Occipital lobe (tissue), 2 donors: Measurements from ENCODE around the gene OR2T2. TPM values are rescaled to one million over a fixed set of nuclear protein-coding genes. Genes with fewer than 3 reads are reported as not detected.
"Not testable (repeated sequence)": the region's sequence is repeated elsewhere in the genome, so short reads cannot be mapped to it uniquely, and the experiment has no call there.

Experiments used
- DNase-seq: peaks from one replicate; lab custom pipeline; 2025; lab: John Stamatoyannopoulos, UW
- total RNA-seq: library from RNA; depleted of rRNA; stranded (reverse); fragments of >200 nt; gene quantifications from one replicate; pipeline ENCODE4 v1.2.3, GENCODE V29; 2014

Gene OR2T2
- total RNA-seq, 1 donor from 2014 or later: not detected

- DNase-seq: not testable (repeated sequence)
Measured at GRCh38 chr1:248450466-248451145, 5.2 kb downstream of the OR2T2 start.

GRCh38 chr1:248453619-248454018 lies 8.2 kb downstream of the OR2T2 start:
- DNase-seq: not testable (repeated sequence)

GRCh38 chr1:248455045-248455444 lies 9.6 kb downstream of the OR2T2 start:
- DNase-seq: not testable (repeated sequence)

- DNase-seq: not testable (repeated sequence)
Measured at GRCh38 chr1:248456635-248457034, 11.2 kb downstream of the OR2T2 start.

GRCh38 chr1:248459117-248459516 lies 13.7 kb downstream of the OR2T2 start:
- DNase-seq: not testable (repeated sequence)

- DNase-seq: no peak
Measured at GRCh38 chr1:248471154-248471553, 25.7 kb downstream of the OR2T2 start.

- DNase-seq: not testable (repeated sequence)
Measured at GRCh38 chr1:248472111-248472510, 26.7 kb downstream of the OR2T2 start.

GRCh38 chr1:248473051-248473450 lies 27.6 kb downstream of the OR2T2 start, which contains the start of gene OR2T3:
TSS of gene OR2T3 (plus strand) at chr1:248473351. CDS start at chr1:248473351, 0 bp downstream.
- not testable (repeated sequence) for DNase-seq

GRCh38 chr1:248475660-248476059 lies 30.2 kb downstream of the OR2T2 start:
- DNase-seq: not testable (repeated sequence)

GRCh38 chr1:248481686-248482579 lies 36.5 kb downstream of the OR2T2 start:
- not testable (repeated sequence) for DNase-seq

- not testable (repeated sequence) for DNase-seq
Measured at GRCh38 chr1:248488289-248488688, 42.9 kb downstream of the OR2T2 start, which contains the start of gene OR2T5. TSS of gene OR2T5 (plus strand) at chr1:248488589. CDS start at chr1:248488589, 0 bp downstream.

GRCh38 chr1:248496661-248497060 lies 51.2 kb downstream of the OR2T2 start:
- not testable (repeated sequence) for DNase-seq

GRCh38 chr1:248500305-248501035 lies 55.0 kb downstream of the OR2T2 start:
- not testable (repeated sequence) for DNase-seq

Other genes with a start within 250 kb of the OR2T2 start
- gene OR2M3, start 248.4 kb upstream of the OR2T2 start, total RNA-seq: 0.16 TPM
- gene OR2M4, start 214.2 kb upstream of the OR2T2 start, total RNA-seq: 0.31 TPM
- gene OR2T33, start 167.7 kb upstream of the OR2T2 start, total RNA-seq: not detected
- not detected for gene OR2T12, start 142.2 kb upstream of the OR2T2 start, total RNA-seq
- gene OR2M7, start 121.1 kb upstream of the OR2T2 start, total RNA-seq: not detected
- not detected for gene OR14C36, start 96.9 kb upstream of the OR2T2 start, total RNA-seq
- gene OR2T4, start 84.0 kb upstream of the OR2T2 start, total RNA-seq: not detected
- 0.31 TPM for gene OR2T6, start 69.9 kb upstream of the OR2T2 start, total RNA-seq
- not detected for gene OR2T1, start 42.6 kb upstream of the OR2T2 start, total RNA-seq
- not detected for gene OR2T3, start 27.7 kb downstream of the OR2T2 start, total RNA-seq
- not detected for gene OR2T5, start 43.0 kb downstream of the OR2T2 start, total RNA-seq
- not detected for gene OR2G6, start 62.4 kb downstream of the OR2T2 start, total RNA-seq
- not detected for gene OR2T29, start 117.1 kb downstream of the OR2T2 start, total RNA-seq
- gene OR2T34, start 129.1 kb downstream of the OR2T2 start, total RNA-seq: not detected
- not detected for gene OR2T10, start 152.1 kb downstream of the OR2T2 start, total RNA-seq
- not detected for gene OR2T11, start 189.5 kb downstream of the OR2T2 start, total RNA-seq
- gene OR2T35, start 199.6 kb downstream of the OR2T2 start, total RNA-seq: not detected
- gene OR2T27, start 209.9 kb downstream of the OR2T2 start, total RNA-seq: not detected